ENCODE results near the gene KIAA2012. TPM values are rescaled to one million over a fixed set of nuclear protein-coding genes. Genes with fewer than 3 reads are reported as not detected.

The KIAA2012 gene
- polyA plus RNA-seq, 3 donors = not detected

DNA sequence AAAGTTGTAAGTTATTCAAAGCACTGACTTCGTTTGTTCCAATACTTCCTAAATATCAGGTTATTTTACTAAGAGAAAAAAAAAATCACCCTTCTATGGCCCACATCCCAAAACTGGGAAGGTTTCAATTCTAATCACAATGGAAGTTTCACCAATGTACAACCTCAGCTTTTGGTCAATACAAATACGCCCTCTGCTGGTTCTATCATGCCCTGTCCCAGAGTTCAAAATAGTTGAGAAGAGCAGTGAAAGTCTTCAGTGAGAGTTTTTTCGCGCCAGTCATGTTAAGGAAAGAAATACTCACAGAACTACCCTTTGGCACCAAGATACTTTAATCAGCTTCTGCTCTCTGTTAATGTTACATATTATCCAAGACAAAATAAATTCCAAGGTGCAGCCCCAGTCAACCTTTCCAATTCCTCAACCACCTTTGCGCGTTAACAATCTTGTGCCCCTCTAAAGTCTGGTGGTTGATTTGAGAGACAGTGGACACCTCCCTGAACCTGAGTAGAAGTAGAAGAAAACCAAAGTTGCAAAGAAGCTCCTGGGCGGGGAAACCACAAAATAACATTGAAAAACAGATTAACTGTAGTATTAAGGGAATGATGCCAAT lies 105.4 kb downstream of the KIAA2012 start:
- Histone ChIP-seq H3K79me2 (ENCODE audit: insufficient read depth, low read length) (no peaks in the 10 kb centered on the region), H3K27me3 (ENCODE audit: control insufficient read depth in 2 of 2, insufficient read depth in 2 of 2, low read length in 2 of 2) (no peaks in the 10 kb centered on the region), H3K4me3 (replicated peaks in 1 of 3; ENCODE audit: low read depth in 2 of 3, low read length in 3 of 3) (no peak overlapping the region), H4K20me1 (ENCODE audit: insufficient read depth, low read length) (no peaks in the 10 kb centered on the region), H3K9ac (ENCODE audit: insufficient read depth, low read length, poor library complexity, severe bottlenecking) (no peak overlapping the region), H3K9me3 (replicated peaks in 1 of 2; ENCODE audit: control insufficient read depth in 1 of 2, insufficient read depth in 1 of 2, low read length in 2 of 2) (no peaks in the 10 kb centered on the region), H3K36me3 (replicated peaks in 1 of 2; ENCODE audit: control insufficient read depth in 1 of 2, insufficient read depth in 2 of 2, low read length in 2 of 2) (no peaks in the 10 kb centered on the region), H3K27ac (ENCODE audit: low read depth in 1 of 2, low read length in 2 of 2) (no peak overlapping the region), H2AFZ (ENCODE audit: insufficient read depth, low read depth, low read length, poor library complexity, severe bottlenecking) (no peak overlapping the region), H3K4me2 (replicated peaks; ENCODE audit: extremely low read depth, low read length, poor library complexity, severe bottlenecking) (no peak overlapping the region), H3K4me1 (ENCODE audit: control insufficient read depth in 1 of 2, insufficient read depth in 2 of 2, low read length in 2 of 2) (no peaks in the 10 kb centered on the region)
- peak; percentile 21 to 49 (median 37) for DNase-seq
- peaks cover 2 to 3% (median 2%) of the 10 kb centered on the region in 3 donors for H3K27me3 Mint-ChIP-seq (ENCODE audit: low read depth in 3 of 3)
- H3K27ac Mint-ChIP-seq = no peak overlapping the region
- H3K9me3 Mint-ChIP-seq = peaks cover 0 to 2% (median 0%) of the 10 kb centered on the region in 7 donors
- TF ChIP-seq, protein P1, sequence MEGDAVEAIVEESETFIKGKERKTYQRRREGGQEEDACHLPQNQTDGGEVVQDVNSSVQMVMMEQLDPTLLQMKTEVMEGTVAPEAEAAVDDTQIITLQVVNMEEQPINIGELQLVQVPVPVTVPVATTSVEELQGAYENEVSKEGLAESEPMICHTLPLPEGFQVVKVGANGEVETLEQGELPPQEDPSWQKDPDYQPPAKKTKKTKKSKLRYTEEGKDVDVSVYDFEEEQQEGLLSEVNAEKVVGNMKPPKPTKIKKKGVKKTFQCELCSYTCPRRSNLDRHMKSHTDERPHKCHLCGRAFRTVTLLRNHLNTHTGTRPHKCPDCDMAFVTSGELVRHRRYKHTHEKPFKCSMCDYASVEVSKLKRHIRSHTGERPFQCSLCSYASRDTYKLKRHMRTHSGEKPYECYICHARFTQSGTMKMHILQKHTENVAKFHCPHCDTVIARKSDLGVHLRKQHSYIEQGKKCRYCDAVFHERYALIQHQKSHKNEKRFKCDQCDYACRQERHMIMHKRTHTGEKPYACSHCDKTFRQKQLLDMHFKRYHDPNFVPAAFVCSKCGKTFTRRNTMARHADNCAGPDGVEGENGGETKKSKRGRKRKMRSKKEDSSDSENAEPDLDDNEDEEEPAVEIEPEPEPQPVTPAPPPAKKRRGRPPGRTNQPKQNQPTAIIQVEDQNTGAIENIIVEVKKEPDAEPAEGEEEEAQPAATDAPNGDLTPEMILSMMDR (IDR thresholded peaks at IDR 0.05) = peak; percentile 82
- no peaks in the 10 kb centered on the region for H3K36me3 Mint-ChIP-seq
- no peak overlapping the region for H3K4me3 Mint-ChIP-seq
- no CpG with 5 or more reads among the region's 7 CpGs for WGBS (ENCODE audit: insufficient coverage)
- H3K4me1 Mint-ChIP-seq = no peaks in the 10 kb centered on the region
- intact Hi-C loops (cut with micrococcal nuclease) = loop anchor here (2.0 to 10.0 kb wide), 4 partner anchors 74 to 318 kb away; no protein-coding TSS in a partner anchor

DNA sequence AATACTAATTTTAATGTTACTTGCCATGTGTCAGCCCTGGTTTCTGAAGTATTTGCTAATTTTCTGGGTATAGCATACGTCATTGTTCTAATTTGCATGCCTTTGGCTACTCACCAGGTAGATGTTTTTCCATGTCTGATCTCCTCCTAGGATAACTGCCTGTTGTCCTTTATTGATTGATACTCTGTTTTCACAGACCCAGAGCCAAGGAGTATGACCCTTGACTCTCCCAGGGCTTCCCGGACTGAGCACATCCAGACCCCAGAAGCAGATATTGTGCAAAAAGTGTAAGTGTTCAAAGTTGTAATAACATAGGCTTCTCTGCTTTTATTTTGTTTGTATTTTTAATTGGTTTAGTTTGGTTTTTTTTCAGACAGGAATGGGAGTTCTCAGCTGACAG lies 111.5 kb downstream of the KIAA2012 start:
- peaks cover 4 to 5% (median 5%) of the 10 kb centered on the region in 3 donors for H3K27me3 Mint-ChIP-seq (ENCODE audit: low read depth in 3 of 3)
- Histone ChIP-seq H3K4me2 (replicated peaks; ENCODE audit: extremely low read depth, low read length, poor library complexity, severe bottlenecking) (no peak overlapping the region), H3K36me3 (replicated peaks in 1 of 2; ENCODE audit: control insufficient read depth in 1 of 2, insufficient read depth in 2 of 2, low read length in 2 of 2) (no peaks in the 10 kb centered on the region), H3K4me3 (replicated peaks in 1 of 3; ENCODE audit: low read depth in 2 of 3, low read length in 3 of 3) (no peak overlapping the region), H3K9me3 (replicated peaks in 1 of 2; ENCODE audit: control insufficient read depth in 1 of 2, insufficient read depth in 1 of 2, low read length in 2 of 2) (no peaks in the 10 kb centered on the region), H3K27ac (ENCODE audit: low read depth in 1 of 2, low read length in 2 of 2) (no peak overlapping the region), H3K4me1 (ENCODE audit: control insufficient read depth in 1 of 2, insufficient read depth in 2 of 2, low read length in 2 of 2) (no peaks in the 10 kb centered on the region), H4K20me1 (ENCODE audit: insufficient read depth, low read length) (no peaks in the 10 kb centered on the region), H2AFZ (ENCODE audit: insufficient read depth, low read depth, low read length, poor library complexity, severe bottlenecking) (no peak overlapping the region), H3K79me2 (ENCODE audit: insufficient read depth, low read length) (no peaks in the 10 kb centered on the region), H3K27me3 (ENCODE audit: control insufficient read depth in 2 of 2, insufficient read depth in 2 of 2, low read length in 2 of 2) (no peaks in the 10 kb centered on the region), H3K9ac (ENCODE audit: insufficient read depth, low read length, poor library complexity, severe bottlenecking) (no peak overlapping the region)
- intact Hi-C loops (cut with micrococcal nuclease) = no loop called here
- H3K27ac Mint-ChIP-seq = no peak overlapping the region
- WGBS (ENCODE audit: insufficient coverage) = 100% methylated on average over 1 of the region's 2 CpGs
- no peak for DNase-seq
- no peaks in the 10 kb centered on the region for H3K9me3 Mint-ChIP-seq
- no peak overlapping the region for H3K4me3 Mint-ChIP-seq
- no peaks in the 10 kb centered on the region for H3K36me3 Mint-ChIP-seq
- TF ChIP-seq, protein P1 (IDR thresholded peaks at IDR 0.05) = no peak
- no peaks in the 10 kb centered on the region for H3K4me1 Mint-ChIP-seq

Data from CD14-positive monocyte (primary cell).